ENCODE measurements around the gene MMP2. TPM values are rescaled to one million over a fixed set of nuclear protein-coding genes. Genes with fewer than 3 reads are reported as not detected.

MMP2 gene
- total and polyA plus RNA-seq, 2 of the 13 experiments (the other 11 are each of a cell fraction or from before 2014, with no cell fraction given), result 0.31 to 1.3 TPM

- 0% methylated on average over 3 of the region's 3 CpGs for WGBS (ENCODE audit: low lambda C conversion rate)
- H3K36me3 ChIP-seq (replicated peaks in 1 of 2; ENCODE audit: control insufficient read depth in 1 of 2, insufficient read depth in 2 of 2, low read length in 2 of 2), result no peaks in the 10 kb centered on the region
- CTCF ChIA-PET (ENCODE audit: low intra/inter-chr PET ratio, low total read pairs), result no interaction called here
- in situ Hi-C loops (cut with HindIII; ENCODE audit: extremely low pct_ligation_motif_present, low pct_unique_long_range_greater_than_20kb) (no loop called here), intact Hi-C loops (cut with micrococcal nuclease; ENCODE audit: unreplicated experiment) (no loop called here)
- POLR2A ChIA-PET, result no interaction called here
- H3K4me3 ChIP-seq (replicated peaks in 1 of 3; ENCODE audit: insufficient read depth in 1 of 3, low read depth in 2 of 3, low read length in 3 of 3), result no peak overlapping the region
- no peak overlapping the region for H3K27ac ChIP-seq (ENCODE audit: extremely low read length, insufficient read depth, low read length)
- no peak overlapping the region for H2AFZ ChIP-seq (ENCODE audit: low read length)
- no peaks in the 10 kb centered on the region for H3K79me2 ChIP-seq (ENCODE audit: insufficient read depth, low read length)
- no peak overlapping the region for H3K9ac ChIP-seq (ENCODE audit: insufficient read depth, low read depth, low read length)
- peaks cover 8% of the 10 kb centered on the region; the same call in 1 of the 2 replicates for H3K4me1 ChIP-seq (ENCODE audit: insufficient read depth, low read length)
- no peak overlapping the region for H3K4me2 ChIP-seq (ENCODE audit: low read depth, low read length)
- DNase-seq (ENCODE audit: low spot score) (no peak), ATAC-seq (no peak), FAIRE-seq (no peak)
- H4K20me1 ChIP-seq (ENCODE audit: insufficient read depth, low read length), result no peaks in the 10 kb centered on the region
- BruUV-seq (replicated peaks), result no TSS peak
- H3K9me3 ChIP-seq (ENCODE audit: low read length), result no peaks in the 10 kb centered on the region
- H3K27me3 ChIP-seq (ENCODE audit: control insufficient read depth in 1 of 2, insufficient read depth in 2 of 2, low read length in 2 of 2), result peaks cover 0 to 13% of the 10 kb centered on the region in 2 experiments; a peak in 2 of 5 replicates
- TF ChIP-seq ZBTB46 (CRISPR knock-in tag; IDR thresholded peaks at IDR 0.05; ENCODE audit: borderline replicate concordance), result no peak
- TF ChIP-seq AKNA (CRISPR knock-in tag; IDR thresholded peaks at IDR 0.05; ENCODE audit: borderline replicate concordance), result no peak
- no peak for TF ChIP-seq ZNF335 (CRISPR knock-in tag; IDR thresholded peaks at IDR 0.05)
- TF ChIP-seq TMF1 (CRISPR knock-in tag; IDR thresholded peaks at IDR 0.05; ENCODE audit: low read depth), result no peak
- no peak for TF ChIP-seq ZBTB34 (CRISPR knock-in tag; IDR thresholded peaks at IDR 0.05)
- no peak for TF ChIP-seq NR2F1 (CRISPR knock-in tag; IDR thresholded peaks at IDR 0.05)
- no peak for TF ChIP-seq TERF1 (CRISPR knock-in tag; IDR thresholded peaks at IDR 0.05)
- TF ChIP-seq ZNF280B (CRISPR knock-in tag; IDR thresholded peaks at IDR 0.05; ENCODE audit: borderline replicate concordance), result no peak
- no peak for TF ChIP-seq ZNF883 (CRISPR knock-in tag; IDR thresholded peaks at IDR 0.05; ENCODE audit: not compliant biosample characterization)
- no peak for TF ChIP-seq NCOA2 (CRISPR knock-in tag; IDR thresholded peaks at IDR 0.05)
Observed at GRCh38 chr16:55437625-55438024, 41.4 kb upstream of the MMP2 start.

All from HepG2 (cell line).